HEK293 (cell line): Measurements from ENCODE around the gene GOLGA6L25.
"Not testable (repeated sequence)": the region's sequence is repeated elsewhere in the genome, so short reads cannot be mapped to it uniquely, and the experiment has no call there.

Experiments
- PRDM1 ChIP-seq: fragments of 450-650 bp; formaldehyde crosslinking; IDR thresholded peaks from 2 replicates; pipeline ENCODE4; 2016; ENCODE audit warnings: missing biosample characterization, missing genetic modification characterization
- WT1 ChIP-seq: fragments of 450-650 bp; formaldehyde crosslinking; IDR thresholded peaks from 2 replicates; pipeline ENCODE4 v1.5.1; 2016; ENCODE audit warnings: missing biosample characterization, missing genetic modification characterization
- YY1 ChIP-seq: fragments of 450-650 bp; formaldehyde crosslinking; IDR thresholded peaks from 2 replicates; pipeline ENCODE4 v1.5.1; 2018; ENCODE audit warnings: missing biosample characterization, missing genetic modification characterization
- ZBTB48 ChIP-seq: fragments of 450-650 bp; formaldehyde crosslinking; IDR thresholded peaks from 2 replicates; pipeline ENCODE4 v1.5.1; 2016; ENCODE audit warnings: missing biosample characterization, missing genetic modification characterization
- ZNF24 ChIP-seq: fragments of 450-650 bp; formaldehyde crosslinking; IDR thresholded peaks from 2 replicates; pipeline ENCODE4 v1.5.1; 2016; ENCODE audit warnings: missing biosample characterization, missing genetic modification characterization
- ZNF768 ChIP-seq: fragments of 450-650 bp; formaldehyde crosslinking; IDR thresholded peaks from 2 replicates; pipeline ENCODE4 v1.5.1; 2018; ENCODE audit warnings: missing biosample characterization, mild to moderate bottlenecking, missing genetic modification characterization
- TF ChIP-seq, protein P1 (sequence below): fragments of 450-650 bp; formaldehyde crosslinking; IDR thresholded peaks from 2 replicates; pipeline ENCODE4 v1.5.1; 2016; ENCODE audit warnings: missing biosample characterization, missing genetic modification characterization
- TF ChIP-seq, protein P2 (sequence below): fragments of 450-650 bp; formaldehyde crosslinking; IDR thresholded peaks from 2 replicates; pipeline ENCODE4 v1.5.1; 2016; ENCODE audit warnings: missing biosample characterization, missing genetic modification characterization
- TF ChIP-seq, protein P3 (sequence below): fragments of 450-650 bp; formaldehyde crosslinking; IDR thresholded peaks from 2 replicates; pipeline ENCODE4 v1.5.1; 2017; ENCODE audit warnings: missing biosample characterization, missing genetic modification characterization

DNA sequence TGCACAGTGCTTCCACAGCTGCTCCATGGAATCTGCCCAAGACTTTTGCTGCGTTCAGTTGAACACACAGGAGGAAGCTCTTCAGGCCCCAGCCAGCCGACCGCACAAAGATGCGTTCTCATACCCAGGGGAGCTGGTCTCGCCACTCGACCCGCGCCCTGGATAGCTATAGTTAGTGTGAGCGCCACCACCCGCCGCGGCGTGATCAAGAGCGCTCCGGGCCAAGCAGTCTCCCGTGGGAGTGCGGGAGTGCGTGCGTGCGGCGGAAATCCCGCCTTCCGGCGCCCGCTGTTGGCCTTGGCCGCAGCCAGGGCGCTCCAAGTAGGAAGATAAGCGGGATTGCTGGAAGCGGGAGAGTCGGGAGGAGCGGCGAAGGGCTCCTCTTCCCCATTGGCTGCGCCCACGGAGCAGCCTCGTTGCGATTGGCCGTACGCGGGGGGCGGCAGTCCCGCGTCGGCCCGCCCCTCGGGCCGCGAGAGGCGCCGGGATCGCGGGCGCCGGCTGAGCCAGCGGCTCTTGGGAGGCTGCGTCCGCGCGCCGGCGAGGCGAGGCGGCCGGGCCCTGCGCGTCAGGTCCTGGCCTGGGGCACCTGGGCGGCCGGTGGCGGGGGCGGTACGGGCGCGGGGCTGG is 35.7 kb downstream of the GOLGA6L25 start:
- not testable (repeated sequence) for TF ChIP-seq ZNF768 (tag by site-specific recombination); ZBTB48; PRDM1 (tag by site-specific recombination); YY1 (tag by site-specific recombination); ZNF24 (tag by site-specific recombination); WT1
- TF ChIP-seq, protein P1, sequence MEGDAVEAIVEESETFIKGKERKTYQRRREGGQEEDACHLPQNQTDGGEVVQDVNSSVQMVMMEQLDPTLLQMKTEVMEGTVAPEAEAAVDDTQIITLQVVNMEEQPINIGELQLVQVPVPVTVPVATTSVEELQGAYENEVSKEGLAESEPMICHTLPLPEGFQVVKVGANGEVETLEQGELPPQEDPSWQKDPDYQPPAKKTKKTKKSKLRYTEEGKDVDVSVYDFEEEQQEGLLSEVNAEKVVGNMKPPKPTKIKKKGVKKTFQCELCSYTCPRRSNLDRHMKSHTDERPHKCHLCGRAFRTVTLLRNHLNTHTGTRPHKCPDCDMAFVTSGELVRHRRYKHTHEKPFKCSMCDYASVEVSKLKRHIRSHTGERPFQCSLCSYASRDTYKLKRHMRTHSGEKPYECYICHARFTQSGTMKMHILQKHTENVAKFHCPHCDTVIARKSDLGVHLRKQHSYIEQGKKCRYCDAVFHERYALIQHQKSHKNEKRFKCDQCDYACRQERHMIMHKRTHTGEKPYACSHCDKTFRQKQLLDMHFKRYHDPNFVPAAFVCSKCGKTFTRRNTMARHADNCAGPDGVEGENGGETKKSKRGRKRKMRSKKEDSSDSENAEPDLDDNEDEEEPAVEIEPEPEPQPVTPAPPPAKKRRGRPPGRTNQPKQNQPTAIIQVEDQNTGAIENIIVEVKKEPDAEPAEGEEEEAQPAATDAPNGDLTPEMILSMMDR (tag by site-specific recombination) = not testable (repeated sequence)
- TF ChIP-seq, protein P2, sequence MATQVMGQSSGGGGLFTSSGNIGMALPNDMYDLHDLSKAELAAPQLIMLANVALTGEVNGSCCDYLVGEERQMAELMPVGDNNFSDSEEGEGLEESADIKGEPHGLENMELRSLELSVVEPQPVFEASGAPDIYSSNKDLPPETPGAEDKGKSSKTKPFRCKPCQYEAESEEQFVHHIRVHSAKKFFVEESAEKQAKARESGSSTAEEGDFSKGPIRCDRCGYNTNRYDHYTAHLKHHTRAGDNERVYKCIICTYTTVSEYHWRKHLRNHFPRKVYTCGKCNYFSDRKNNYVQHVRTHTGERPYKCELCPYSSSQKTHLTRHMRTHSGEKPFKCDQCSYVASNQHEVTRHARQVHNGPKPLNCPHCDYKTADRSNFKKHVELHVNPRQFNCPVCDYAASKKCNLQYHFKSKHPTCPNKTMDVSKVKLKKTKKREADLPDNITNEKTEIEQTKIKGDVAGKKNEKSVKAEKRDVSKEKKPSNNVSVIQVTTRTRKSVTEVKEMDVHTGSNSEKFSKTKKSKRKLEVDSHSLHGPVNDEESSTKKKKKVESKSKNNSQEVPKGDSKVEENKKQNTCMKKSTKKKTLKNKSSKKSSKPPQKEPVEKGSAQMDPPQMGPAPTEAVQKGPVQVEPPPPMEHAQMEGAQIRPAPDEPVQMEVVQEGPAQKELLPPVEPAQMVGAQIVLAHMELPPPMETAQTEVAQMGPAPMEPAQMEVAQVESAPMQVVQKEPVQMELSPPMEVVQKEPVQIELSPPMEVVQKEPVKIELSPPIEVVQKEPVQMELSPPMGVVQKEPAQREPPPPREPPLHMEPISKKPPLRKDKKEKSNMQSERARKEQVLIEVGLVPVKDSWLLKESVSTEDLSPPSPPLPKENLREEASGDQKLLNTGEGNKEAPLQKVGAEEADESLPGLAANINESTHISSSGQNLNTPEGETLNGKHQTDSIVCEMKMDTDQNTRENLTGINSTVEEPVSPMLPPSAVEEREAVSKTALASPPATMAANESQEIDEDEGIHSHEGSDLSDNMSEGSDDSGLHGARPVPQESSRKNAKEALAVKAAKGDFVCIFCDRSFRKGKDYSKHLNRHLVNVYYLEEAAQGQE (tag by site-specific recombination) = not testable (repeated sequence)
- TF ChIP-seq, protein P3, sequence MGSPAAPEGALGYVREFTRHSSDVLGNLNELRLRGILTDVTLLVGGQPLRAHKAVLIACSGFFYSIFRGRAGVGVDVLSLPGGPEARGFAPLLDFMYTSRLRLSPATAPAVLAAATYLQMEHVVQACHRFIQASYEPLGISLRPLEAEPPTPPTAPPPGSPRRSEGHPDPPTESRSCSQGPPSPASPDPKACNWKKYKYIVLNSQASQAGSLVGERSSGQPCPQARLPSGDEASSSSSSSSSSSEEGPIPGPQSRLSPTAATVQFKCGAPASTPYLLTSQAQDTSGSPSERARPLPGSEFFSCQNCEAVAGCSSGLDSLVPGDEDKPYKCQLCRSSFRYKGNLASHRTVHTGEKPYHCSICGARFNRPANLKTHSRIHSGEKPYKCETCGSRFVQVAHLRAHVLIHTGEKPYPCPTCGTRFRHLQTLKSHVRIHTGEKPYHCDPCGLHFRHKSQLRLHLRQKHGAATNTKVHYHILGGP = not testable (repeated sequence)
